HG02840 (cell line): ENCODE data around the gene ADGRG7.
A peak's percentile ranks its signal among the peaks of the same experiment; 100 is the strongest.

Source experiments
- ATAC-seq: cut with Tn5 transposase; IDR thresholded peaks from one replicate; pipeline ENCODE4 v1.9.1; 2021; ENCODE audit warnings: mild to moderate bottlenecking, moderate library complexity, moderate number of reproducible peaks; ENCODE audit not compliant: unreplicated experiment, low FRiP score

The ADGRG7 gene

GRCh38 chr3:100591411-100591810 is 18.0 kb upstream of the ADGRG7 start:
- no peak for ATAC-seq

GRCh38 chr3:100600181-100601042 is 9.0 kb upstream of the ADGRG7 start:
- ATAC-seq, result no peak

GRCh38 chr3:100602506-100603444 is 6.6 kb upstream of the ADGRG7 start:
- ATAC-seq, result peak; percentile 48

DNA sequence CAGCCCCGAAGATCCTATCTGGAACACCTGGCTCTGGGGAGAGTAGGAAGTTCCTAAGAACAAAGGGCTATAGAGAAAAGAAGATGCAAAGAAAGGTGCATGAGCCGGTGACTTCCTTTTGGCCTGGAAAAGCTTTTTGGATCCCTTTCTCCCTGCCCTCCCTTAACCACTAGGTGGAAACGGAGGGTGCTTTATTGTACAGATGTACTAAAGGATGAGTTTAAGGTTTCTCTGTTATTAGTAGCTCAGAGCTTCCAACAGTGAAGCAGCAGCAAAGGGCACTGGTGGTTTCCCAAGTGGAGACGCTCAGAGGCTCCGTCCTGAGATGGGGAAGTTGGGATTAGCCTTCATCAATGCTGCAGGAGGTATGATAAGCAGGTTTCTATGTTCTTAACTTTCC is 5.9 kb upstream of the ADGRG7 start:
- peak; percentile 37 for ATAC-seq

DNA sequence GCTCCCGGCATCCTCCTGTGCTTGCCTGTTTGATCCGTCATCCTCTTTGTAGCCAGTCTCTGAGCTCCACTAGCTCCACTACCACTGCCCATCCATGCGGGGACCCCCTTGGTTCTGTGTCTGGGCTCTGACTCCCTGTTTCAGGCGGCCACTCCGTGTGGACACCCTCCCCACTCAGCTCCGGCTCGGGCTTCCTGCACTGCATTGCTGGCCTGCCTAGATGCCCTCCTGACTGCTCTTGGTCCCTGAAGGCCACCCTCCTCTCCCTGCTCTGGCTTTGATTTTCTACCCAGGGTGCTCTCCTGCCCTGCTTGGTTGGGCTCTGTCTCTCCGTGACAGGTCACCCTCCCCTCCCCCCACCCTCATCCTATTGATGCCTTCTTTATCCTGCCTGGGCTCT is 4.0 kb upstream of the ADGRG7 start:
- no peak for ATAC-seq

DNA sequence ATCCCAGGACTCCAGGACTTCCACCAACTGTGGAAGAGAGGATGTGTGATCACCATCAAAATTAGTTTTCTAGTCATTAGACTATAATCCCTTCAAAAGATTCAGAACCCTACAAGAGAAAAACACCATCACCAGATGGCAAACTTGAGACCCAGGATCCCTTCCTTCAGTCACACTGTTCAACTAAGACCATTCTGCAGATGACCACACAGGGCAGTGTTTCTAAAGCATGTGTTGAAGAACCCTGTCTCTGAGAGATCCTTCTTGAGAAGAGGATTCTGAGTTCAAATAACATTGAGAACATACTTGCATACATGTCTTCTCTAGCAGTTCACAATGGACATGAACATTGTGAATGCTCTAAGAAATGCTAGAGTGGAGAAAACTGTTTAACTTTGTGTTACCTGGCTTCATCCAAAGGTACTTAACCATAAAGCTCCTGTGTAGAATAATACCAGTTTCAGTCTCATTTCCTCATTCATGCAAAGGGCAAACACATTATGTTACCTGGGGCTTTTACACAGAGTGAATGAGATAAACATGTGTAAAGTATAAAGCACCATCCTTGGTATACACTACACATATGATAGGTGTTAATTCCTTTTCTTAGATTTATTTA is 2.4 kb upstream of the ADGRG7 start:
- peak; percentile 77 for ATAC-seq

GRCh38 chr3:100609963-100610362 is 562 bp downstream of the ADGRG7 start:
- no peak for ATAC-seq

DNA sequence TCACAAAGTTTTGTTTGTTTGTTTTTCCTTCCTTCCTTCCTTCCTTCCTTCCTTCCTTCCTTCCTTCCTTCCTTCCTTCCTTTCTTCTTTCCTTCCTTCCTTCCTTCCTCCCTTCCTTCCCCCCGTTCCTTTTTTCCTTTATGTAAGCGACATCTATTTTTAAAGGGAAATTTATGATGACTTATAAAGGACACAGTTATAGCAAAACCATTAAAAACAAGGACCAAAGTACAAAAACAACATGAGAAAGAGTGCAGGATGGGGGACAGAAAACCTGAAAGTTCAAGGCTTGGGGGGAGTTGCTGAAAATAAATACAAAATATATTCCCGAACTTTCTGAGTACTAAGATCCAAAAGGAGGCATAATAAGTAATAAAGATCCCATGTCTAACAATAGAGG is 1.8 kb downstream of the ADGRG7 start:
- no peak for ATAC-seq

DNA sequence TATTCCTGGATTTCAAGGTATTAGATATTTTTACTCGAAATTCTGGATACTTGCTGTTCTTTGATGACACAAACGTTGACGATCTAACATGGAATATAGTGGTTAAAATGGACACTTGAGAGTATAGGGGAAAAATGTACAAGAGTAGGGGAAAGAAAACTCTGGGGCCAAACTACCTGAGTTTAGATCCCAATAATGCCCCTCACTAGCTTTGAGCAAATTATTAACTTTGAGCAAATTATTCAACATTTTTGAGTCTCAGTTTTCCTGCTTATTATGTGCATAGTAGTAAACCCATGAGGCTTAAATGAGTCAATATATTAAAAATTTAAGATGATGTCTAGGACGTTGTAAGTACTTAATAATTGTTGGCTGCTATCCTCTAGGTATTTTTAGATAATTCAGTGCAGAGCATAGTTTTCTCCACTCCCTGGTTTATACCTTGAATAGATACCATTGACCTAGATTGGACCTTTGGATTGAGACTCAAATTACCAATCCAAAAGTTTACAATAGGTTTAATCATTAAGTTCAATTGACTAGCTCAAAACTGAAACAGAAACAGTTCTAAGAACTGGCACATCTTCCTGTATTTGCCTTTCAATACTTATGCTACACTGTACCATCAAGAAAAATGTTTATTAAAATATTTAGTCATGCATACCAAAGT is 4.5 kb downstream of the ADGRG7 start:
- no peak for ATAC-seq

GRCh38 chr3:100614941-100615340 is 5.5 kb downstream of the ADGRG7 start:
- ATAC-seq, result no peak

- no peak for ATAC-seq
These were observed 6.3 kb downstream of the ADGRG7 start for GRCh38 chr3:100615684-100616083.

GRCh38 chr3:100621251-100621650 is 11.8 kb downstream of the ADGRG7 start:
- no peak for ATAC-seq

DNA sequence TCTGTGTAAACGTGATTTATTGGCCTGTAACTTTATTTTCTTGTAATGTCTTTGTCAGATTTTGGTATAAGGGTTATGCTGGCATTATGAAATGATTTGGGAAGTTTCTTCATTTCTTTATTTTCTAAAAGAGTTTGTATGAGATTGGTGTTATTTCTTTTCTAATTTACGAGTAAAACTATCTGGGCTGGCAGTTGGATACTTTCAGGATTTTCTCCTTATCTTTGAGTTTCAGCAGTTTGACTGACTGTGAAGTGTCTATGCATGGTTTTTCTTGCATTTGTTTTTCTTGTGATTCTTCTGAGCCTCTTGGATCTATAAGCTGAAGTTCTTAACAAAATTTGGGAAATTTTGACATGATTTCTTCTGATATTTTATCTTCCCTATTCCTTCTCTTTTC is 18.1 kb downstream of the ADGRG7 start:
- no peak for ATAC-seq

- ATAC-seq, result no peak
These were observed 20.2 kb downstream of the ADGRG7 start for GRCh38 chr3:100629421-100630127.

DNA sequence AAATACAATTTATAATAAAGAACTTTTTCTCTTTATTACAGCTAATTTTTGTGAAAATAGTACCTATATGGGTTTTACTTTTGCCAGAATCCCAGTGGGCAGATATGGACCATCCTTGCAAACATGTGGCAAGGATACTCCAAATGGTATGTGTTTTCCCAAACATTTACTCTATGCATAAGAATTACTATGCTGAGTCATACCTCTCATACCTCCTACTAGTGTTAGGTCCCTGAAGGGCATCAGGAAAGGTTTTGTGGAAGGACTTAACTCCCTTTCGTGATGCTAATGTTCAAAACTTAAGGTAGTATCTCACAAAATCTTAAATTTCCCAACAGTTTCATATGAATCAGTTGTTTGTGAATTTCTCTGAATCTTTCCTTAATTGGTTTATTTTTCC is 21.3 kb downstream of the ADGRG7 start:
- no peak for ATAC-seq

GRCh38 chr3:100631236-100631635 is 21.8 kb downstream of the ADGRG7 start:
- ATAC-seq, result no peak

DNA sequence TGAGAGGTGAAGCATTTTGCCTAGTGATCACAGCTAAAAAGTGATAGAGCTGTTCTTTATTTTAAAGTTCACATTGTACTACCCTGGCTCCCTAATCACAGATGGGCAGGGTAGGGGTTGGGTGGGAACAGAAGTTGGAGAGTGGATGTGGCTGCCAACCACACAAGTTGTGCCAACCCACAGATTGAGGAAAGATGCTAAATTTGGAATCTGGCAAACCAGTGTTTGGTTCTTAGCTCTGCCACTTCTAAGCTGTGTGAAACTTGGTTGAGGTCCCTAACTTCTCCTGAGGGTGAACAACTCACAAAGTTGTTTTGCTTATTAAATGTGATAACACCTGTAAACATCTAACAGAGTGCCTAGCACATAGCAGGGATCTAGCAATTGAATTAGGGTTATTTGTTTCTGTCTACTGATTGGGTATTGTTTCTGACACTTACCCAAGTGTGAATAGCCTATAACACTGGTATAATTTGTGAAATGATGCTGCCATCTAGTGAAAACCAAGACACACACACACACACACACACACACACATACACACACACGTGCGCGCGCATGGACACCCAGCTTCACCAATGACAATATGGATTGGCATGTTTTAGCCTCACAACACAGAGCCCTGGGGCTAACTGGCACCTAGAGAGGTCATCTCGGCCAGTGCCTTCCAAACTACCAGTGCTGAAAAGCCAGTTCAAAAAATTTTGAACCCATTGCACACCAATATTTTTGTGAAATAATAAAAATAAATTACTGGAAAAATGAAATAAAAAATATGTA is 25.3 kb downstream of the ADGRG7 start:
- no peak for ATAC-seq

- ATAC-seq, result no peak
These were observed 25.9 kb downstream of the ADGRG7 start for GRCh38 chr3:100635273-100635701.

- ATAC-seq, result no peak
These were observed 27.8 kb downstream of the ADGRG7 start for GRCh38 chr3:100637197-100637631.
